Bone marrow (tissue), 2 donors: ENCODE measurements around the gene CAPZA1.

ENCODE experiments used
- DNase-seq, 2 donors: peaks; one replicate each; lab custom pipeline; 2025; lab: John Stamatoyannopoulos, UW

CAPZA1 gene

DNA sequence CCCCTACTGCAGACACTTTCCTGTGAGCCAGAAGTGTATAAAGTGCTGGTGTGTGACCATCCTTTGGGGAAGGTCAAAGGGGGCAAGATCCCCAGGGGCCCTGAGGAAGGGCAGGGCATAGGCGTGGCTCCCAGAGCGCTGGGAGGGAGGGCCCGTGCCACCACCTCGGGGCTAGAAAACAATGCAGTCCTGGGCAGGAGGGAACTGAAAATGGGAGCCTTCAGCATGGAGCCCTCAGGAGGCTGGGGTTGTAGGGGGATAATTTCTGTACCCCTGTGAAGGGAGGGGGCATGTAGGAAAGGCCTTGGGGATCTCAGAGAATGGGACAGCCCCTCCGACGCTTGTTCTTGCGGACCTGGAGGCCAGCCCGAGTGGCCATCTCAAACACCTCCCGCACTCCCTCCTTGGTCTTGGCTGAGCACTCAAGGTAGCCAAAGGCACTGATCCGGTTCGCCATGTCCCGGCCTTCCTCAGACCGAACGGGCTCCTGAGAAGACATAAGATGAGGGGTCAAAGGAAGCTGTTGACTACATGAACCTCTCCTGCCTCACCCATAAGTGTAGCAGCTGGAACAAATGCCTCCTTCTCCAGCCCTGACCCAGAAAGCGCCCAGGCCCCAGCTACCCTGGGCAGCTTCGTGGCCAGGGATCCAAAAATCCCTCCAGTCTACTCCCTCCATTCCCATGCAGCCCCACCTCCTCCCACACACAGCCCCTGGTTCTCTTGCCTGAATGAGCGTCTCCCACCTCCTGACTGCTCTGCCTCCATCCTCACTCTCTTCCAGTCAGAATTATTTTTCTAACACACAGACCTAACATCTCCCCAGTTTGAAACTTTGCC, 81.8 kb downstream of the CAPZA1 start:
- no peak for DNase-seq

GRCh38 chr1:112702067-112702395, 82.4 kb downstream of the CAPZA1 start:
- DNase-seq: no peak

- DNase-seq: no peak
Observed at GRCh38 chr1:112702420-112703261, 83.0 kb downstream of the CAPZA1 start.

DNA sequence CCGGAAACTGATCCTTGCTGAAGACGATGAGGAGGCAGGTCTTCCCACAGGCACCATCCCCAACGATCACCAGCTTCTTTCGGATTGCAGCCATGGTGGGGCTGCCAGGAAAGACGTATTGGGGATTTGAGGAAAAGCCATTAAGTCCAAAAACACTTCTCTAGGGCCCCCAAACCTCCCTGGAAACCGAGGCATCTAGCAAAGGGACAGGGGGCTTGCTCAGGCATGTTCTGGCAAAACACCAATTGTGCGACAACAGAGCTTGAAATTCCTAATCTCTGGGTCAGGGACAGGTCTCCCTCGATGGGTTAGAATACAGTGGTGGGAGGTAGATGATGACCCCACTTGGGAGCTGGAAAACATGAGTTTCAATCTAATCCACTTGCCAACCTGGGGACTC, 84.1 kb downstream of the CAPZA1 start:
- DNase-seq: no peak

- no peak for DNase-seq
Observed at GRCh38 chr1:112704391-112704933, 84.8 kb downstream of the CAPZA1 start.

- DNase-seq: peak in 1 of 2 donors; percentile 53
Observed at GRCh38 chr1:112704934-112705627, 85.4 kb downstream of the CAPZA1 start.

GRCh38 chr1:112706505-112707220, 87.0 kb downstream of the CAPZA1 start, which contains the start of gene RHOC:
RHOC (minus strand) TSS chr1:112707127; CDS start chr1:112703799, 3,328 bp downstream.
- DNase-seq: no peak

- peak; percentile 41 to 50 for DNase-seq
Observed at GRCh38 chr1:112707221-112708001, 87.8 kb downstream of the CAPZA1 start.

DNA sequence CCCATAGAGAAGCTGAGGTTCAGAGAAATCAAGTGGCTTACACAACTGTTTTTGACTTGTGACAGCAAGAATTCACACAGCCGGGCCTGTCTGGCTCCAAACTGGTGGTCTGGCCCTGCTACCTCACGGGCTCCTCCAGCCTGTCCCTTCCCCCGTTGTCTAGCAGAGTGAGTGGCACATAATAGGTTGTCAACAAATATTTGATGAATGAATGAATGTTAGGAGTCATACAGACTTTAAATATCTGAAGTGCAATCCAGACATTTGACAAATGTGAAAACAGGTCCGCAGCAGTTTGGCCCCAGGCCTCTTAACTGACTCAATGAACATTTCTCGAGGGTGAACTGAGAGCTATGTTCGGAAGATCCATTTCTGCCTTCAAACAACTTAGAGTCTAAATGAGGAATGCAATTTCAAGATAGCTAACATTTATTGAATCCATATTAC, 88.4 kb downstream of the CAPZA1 start:
- no peak for DNase-seq

DNA sequence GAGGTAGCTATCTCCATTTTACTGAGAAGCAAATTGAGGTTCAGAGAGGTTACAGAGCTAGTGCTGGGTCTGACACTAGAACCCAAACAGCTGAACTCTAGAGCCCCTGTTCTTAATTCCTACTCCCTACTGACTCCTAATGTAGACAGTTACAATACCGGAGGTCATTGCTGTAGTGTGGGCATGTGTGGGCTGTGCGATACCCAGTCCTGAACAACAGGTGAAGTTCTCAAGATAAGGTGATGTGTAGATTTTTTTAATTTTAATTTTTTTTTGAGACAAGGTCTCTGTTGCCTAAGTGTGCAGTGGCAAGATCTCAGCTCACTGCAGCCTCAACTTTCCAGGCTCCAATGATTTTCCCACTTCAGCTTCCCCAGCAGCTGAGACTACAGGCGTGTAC, 88.9 kb downstream of the CAPZA1 start:
- no peak for DNase-seq

DNA sequence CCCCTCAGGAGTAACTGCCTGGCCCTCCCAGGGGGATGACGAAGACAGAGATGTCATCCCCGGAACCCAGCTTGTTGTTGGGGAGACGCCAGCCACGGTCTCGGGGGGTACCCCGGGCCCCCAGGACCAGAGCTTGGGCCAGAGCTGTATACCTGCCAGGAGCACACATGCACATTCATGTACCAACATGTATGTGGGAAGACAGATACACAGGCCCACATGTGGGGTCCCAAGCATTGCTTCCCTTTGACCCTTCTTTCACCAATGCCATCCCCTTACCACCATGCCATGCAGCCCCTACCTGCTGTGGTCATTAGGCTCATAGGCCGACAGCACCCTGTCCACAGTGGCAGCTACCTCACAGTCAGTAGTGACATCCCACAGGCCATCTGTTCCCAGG, 90.5 kb downstream of the CAPZA1 start:
- DNase-seq: no peak

GRCh38 chr1:112710586-112710985, 91.0 kb downstream of the CAPZA1 start:
- no peak for DNase-seq

GRCh38 chr1:112711041-112711440, 91.4 kb downstream of the CAPZA1 start:
- DNase-seq: no peak

GRCh38 chr1:112711670-112712069, 92.0 kb downstream of the CAPZA1 start:
- DNase-seq: no peak

DNA sequence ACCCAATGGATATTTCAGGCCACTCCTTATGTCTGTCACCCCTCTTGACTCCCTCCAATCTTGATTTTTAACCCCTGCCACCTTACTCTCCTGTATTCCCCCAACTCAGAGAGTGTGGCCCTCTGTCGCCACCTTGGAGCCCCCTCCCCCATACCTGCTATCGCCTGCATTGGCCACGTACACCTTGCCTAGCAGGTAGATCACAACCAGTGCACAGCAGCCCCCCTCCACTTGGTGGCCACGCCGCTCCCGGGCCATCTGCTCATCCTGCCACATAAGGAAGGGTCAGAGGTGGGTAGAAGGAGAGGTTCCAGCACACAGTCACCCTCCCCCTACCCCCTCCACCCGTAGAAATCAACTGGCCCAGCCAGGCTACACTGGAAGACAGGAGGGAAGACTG, 92.6 kb downstream of the CAPZA1 start:
- no peak for DNase-seq

GRCh38 chr1:112712701-112713128, 93.1 kb downstream of the CAPZA1 start:
- no peak for DNase-seq

- DNase-seq: peak in 1 of 2 donors; percentile 12
Observed at GRCh38 chr1:112713466-112714312, 94.1 kb downstream of the CAPZA1 start.

- DNase-seq: peak in 1 of 2 donors; percentile 72
Observed at GRCh38 chr1:112714313-112715263, 95.0 kb downstream of the CAPZA1 start.
